Hematopoietic multipotent progenitor cell treated with erythropoietin and hydrocortisone succinate and interleukin-3 and kit ligand, for 4 days (in vitro differentiated cells): ENCODE measurements around the gene COL5A2.

Experiments used
- DNase-seq: peaks from one replicate; pipeline ENCODE4 v3.0.0-alpha.2; 2015

The COL5A2 gene

DNA sequence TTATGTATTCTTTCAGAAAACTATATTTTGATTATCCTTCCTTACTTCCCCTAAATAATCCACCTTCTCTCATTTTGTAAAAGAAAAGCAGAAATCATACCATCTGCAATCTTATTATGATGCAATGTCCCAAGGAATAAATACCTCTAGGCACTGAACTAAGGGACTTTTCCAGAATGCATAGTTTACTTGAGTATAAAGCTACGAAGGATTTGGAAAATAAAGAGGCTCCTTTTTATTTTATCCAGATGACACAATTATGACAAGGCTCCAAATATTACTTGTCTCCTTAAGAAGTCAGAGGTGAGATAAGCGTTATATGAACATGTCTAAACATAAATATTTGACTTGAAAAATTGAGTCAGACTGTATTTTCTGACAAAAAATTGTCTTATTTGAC, 133.2 kb downstream of the COL5A2 start:
- DNase-seq: no peak

DNA sequence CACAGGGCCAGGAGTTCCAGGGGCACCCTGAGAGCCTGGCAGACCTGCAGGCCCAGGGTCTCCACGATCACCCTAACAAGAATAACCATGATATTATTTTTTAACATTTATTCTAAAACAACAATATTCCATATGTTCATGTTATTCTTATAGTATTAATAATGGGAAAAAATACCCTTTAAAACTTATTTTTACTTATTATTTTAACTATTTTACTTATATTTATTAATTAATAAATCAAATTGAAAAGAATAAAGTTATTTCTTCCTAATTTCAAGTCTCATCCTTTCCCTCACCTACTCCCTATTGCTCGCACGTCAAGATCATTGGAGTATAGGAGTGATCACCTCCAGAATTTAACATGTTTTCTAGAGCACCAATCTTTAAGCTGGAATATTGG, 133.7 kb downstream of the COL5A2 start:
- DNase-seq: no peak

DNA sequence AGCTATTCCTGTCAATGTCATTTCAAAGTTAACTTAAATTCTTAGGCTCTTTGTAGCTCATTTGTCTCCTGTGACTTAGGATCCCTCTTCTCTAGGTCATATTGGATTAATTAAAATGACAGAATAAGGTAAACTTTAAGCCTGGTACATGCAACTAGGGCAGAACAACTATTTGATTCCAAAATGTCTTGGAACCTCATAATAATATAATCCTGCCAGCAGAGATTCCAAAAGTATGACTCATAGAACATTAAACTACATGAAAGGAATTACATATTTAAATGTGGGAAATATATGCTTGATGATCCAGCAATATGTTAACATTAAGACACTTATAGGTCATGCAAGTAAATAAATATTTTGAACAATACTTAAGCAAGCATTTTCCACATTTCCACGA, 142.0 kb downstream of the COL5A2 start:
- no peak for DNase-seq

DNA sequence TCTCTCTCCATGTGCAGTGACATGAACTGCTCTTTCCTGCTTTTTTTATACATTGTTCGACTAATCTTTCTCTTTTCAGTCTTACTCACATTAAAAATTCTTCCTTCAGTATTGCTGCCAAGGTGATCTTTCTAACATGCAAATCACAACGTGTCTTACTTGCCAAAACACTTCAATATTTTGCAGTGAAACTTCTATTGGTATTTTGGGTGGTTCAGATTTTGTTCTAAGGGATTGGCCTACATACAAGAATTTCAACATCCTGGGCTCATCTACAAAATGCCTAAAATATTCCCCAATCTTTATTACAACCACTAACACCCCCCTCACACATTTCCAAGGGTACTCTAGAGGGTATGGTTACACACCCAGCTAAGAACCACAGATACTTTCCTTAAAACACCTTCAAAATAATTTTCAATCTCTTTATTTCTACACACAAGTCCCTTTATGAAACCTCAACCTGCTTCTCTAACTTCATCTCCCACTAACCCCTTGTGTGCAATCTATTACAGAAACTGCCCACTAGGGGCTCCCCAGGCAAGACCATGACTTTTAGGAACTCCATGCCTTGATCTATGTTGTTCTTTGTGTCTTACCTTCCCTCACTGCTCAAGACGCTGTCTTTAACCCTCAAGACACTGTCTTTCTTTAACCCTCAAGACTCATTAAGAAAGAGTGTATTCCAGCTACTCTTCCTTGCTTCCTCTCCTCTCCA, 154.5 kb downstream of the COL5A2 start:
- peak; percentile 25 for DNase-seq

GRCh38 chr2:189022492-189022891, 157.1 kb downstream of the COL5A2 start:
- no peak for DNase-seq

GRCh38 chr2:189022053-189022481, 157.5 kb downstream of the COL5A2 start:
- DNase-seq: no peak

- DNase-seq: no peak
Observed at GRCh38 chr2:189020179-189020578, 159.4 kb downstream of the COL5A2 start.

GRCh38 chr2:189018631-189019030, 160.9 kb downstream of the COL5A2 start:
- DNase-seq: no peak

DNA sequence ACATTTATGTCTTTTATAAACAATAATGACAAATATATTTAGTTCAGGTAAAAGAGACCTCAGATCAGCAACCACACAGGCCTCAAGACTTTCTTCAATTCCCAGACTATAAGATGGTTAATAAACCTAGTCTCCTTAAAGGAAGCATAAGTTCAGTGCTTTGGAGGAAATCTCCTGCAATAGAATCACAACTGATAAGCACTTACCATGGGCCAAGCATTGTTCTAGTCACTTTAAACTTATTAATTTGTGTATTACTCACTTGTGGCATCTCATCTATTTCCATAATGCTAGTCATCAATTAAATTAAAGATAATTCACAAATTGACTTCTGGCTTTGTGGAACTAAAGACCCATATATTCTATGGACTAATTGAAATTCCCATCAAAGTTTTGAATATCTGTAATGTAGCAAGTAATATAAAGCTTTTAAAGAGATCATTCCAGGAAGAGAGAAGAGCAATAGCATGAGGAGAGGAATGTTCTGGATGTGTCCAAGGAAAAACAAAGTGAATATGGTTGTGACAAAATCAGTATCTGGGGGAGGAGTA, 163.2 kb downstream of the COL5A2 start:
- no peak for DNase-seq

DNA sequence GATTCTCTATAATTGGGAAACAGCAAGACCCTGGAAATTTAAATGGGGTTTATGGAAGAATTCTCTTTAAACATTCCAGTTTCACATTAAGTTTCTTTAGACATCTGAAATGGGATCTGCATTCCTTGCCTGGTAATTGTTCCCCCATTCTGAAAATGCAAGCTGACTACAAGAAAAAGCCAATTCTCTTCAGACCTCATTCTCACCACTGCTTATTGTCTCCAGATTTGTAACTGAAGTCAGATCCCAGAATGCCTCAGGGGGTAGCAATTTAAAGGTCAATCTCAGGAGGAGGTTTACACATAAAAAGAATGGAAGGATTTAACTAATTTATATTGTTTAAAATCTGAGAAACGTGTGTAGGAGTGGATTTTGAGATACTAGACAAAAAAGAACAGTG, 164.2 kb downstream of the COL5A2 start:
- DNase-seq: no peak

- no peak for DNase-seq
Observed at GRCh38 chr2:189014449-189015138, 165.0 kb downstream of the COL5A2 start.

- no peak for DNase-seq
Observed at GRCh38 chr2:189013671-189014448, 165.7 kb downstream of the COL5A2 start.

DNA sequence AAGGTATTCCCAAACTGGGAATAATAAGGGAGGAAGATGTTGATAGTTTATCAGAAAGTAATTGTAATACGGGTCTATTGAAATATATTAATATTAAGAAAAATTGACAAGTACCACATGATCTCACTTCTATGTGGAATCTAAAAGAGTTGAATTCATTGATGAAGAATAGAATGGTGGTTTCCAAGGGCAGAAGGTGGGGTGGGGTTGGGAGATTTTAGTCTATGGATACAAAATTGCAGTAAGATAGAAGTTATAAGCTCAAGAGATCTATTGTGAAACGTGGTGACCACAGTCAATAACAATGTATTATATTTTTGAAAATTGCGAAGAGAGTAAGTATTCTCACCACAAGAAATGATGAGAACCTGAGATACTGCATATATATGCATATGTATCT, 166.5 kb downstream of the COL5A2 start:
- DNase-seq: no peak

GRCh38 chr2:189012351-189012750, 167.2 kb downstream of the COL5A2 start:
- DNase-seq: no peak

DNA sequence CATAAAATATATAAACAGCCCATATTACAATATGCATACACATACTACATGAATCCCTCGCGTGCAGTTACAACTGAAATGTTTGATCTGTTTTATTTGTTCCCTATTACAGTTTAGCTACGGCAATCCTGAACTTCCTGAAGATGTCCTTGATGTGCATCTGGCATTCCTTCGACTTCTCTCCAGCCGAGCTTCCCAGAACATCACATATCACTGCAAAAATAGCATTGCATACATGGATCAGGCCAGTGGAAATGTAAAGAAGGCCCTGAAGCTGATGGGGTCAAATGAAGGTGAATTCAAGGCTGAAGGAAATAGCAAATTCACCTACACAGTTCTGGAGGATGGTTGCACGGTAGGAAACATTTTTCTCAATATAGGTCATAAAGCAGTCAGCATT, 169.0 kb downstream of the COL5A2 start:
- DNase-seq: no peak

DNA sequence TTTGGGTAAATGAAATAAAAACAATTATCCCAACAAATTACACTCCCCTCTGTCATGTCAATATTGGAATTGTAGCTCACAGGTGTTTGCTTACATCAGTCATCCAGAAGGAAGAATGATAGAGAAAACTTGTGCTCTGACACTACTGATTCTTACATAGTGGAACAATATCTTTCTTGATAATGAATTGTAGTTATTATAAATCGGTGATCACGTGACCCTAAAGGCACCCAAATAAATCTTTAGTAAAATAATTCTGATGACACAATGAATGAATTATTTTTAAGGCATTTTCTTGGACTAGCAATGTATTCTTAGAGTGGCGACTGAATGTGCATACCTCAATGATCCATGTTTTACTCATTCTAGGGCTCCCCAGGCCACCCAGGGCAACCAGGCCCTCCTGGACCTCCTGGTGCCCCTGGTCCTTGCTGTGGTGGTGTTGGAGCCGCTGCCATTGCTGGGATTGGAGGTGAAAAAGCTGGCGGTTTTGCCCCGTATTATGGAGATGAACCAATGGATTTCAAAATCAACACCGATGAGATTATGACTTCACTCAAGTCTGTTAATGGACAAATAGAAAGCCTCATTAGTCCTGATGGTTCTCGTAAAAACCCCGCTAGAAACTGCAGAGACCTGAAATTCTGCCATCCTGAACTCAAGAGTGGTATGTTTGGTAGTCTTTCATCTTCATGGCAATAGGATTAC, 170.9 kb downstream of the COL5A2 start:
- DNase-seq: no peak

- DNase-seq: peak; percentile 3
Observed at GRCh38 chr2:189002079-189002478, 177.5 kb downstream of the COL5A2 start.

GRCh38 chr2:189000221-189000620, 179.3 kb downstream of the COL5A2 start:
- no peak for DNase-seq

DNA sequence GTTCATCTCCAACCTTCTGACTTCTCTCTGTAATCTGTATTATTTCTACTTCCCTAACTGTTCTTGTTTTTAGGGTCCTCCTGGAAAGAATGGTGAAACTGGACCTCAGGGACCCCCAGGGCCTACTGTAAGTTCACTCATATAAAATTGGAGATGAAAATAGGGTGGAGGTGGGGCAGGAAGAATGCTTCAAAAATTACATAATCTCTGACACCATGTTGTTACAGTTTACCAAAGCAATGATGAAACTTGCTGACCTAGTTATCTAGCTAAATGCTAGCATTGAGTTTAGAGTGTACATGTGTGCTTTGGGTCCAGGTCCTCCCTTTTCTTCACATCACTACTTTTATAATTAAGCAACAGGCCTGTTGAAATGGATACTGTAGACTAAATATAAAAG, 182.3 kb downstream of the COL5A2 start:
- DNase-seq: no peak

DNA sequence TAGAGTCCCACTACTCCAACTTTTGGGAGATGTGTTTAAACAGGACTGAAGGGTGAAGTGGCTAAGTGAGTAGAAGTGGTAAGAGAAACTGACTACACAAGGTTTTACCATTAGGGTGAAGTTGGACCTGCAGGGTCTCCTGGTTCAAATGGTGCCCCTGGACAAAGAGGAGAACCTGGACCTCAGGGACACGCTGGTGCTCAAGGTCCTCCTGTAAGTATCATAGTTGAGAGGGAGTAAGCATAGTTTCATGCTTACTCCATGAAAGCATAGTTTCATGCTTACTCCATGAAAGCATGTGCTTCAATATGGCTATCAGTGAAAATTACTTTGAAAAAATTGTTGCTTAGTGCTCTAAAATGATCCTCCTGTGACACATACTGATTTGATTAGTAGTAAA, 186.3 kb downstream of the COL5A2 start:
- DNase-seq: no peak

DNA sequence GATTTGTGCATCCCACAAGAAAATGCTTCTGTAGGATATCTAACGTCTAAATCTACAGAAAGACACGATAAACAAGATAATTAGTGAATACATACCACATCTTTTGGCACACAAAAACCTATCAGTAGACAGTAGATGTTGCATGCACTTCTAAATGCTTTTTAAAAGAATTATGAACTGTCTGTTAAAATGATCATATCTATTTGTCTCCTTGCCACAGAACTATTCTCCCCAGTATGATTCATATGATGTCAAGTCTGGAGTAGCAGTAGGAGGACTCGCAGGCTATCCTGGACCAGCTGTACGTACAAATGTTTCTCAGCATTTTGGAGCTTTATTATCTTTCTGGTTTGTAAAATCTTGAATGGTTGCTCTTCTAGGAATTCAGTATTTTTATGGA, 192.7 kb downstream of the COL5A2 start:
- no peak for DNase-seq

- no peak for DNase-seq
Observed at GRCh38 chr2:188984680-188985079, 194.9 kb downstream of the COL5A2 start.

DNA sequence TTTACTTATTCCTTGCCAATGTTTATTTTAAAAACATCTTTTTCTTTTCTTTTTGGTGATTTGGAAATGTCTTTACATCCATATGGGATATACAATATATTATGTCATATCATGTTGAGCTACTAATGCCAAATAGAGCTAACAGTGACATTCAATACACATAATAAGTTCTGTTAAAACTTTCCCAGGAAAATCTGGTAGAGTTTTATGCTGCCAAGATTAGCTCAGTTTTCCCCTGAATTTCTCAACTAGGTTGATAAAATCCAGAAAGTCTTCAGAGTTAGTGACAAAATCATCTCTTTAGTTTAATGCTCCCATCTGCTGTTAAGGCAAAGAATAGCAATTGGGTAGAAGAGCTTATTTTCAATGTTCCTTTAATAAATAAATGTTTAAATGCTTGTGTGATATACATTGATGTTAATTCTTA, 195.5 kb downstream of the COL5A2 start:
- no peak for DNase-seq
